ENCODE results near the gene PANK4. TPM values are rescaled to one million over a fixed set of nuclear protein-coding genes. Genes with fewer than 3 reads are reported as not detected.
A peak's percentile ranks its signal among the peaks of the same experiment; 100 is the strongest.

PANK4 gene
- total RNA-seq (2022): 24.4 and 24.7 TPM in 2 replicates
- percentile 53 among the genes with signal in this experiment for Bru-seq, nascent RNA
- BruChase-seq, experiment 1, labeled RNA remaining after a 6-hour chase: percentile 55 among the genes with signal in this experiment
- percentile 61 among the genes with signal in this experiment for BruChase-seq, experiment 2, labeled RNA remaining after a 2-hour chase
- long read RNA-seq, transcript PANK4-201 (19 exons, 2,677 nt): major isoform, 23 of 37 reads
- long read RNA-seq, partial matches to known transcripts: 2 of 37 reads
- long read RNA-seq, other reads (novel, unspliced or antisense): 12 of 37 reads

DNA sequence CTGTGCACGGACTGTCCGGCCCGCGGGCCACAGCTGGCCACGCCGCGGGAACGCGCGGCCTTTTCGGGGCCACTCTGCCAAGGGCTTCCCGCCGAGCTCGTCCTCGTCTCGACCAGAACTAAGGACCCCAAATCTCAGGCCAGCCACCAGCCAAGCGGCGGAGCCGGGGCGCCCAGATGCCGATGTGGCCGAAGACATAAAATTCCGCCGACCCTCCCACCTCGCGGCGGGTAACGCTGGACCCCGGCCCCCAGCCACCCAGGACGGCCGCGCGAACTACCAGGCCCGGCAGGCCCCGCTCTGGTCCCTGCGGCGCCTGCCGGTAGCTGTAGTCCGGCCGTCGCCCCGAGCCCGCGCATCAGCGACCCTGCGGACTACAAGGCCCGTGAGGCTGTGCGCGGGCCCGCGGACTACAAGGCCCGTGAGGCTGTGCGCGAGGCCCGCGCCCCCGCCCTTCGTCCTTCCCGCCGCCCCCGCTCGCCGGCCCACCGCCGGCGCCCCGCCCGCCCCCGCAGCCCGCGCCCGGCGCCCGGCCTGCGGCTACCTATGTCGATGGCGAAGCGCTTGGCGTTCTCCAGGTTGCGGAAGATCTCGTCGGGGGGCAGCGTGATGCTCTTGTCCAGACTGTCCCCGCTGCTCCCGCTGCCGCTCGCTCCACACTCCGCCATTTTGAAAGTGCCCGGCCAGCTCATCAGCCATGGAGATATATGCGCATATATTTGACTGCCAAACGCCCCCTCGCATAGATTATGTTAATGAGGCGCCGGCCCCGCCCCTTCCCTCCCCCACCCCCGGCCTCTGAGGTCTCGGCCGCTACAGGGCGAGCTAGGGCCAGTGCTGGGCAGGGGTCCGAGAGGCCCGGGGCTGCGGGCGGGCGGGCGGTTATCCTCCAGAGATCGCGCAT, at the start of gene PANK4:
TSS of gene PANK4 (minus strand) at position 677 of the 904 bp plus-strand sequence. CDS start at position 668, 9 bp downstream.
- Mint-ChIP-seq H3K27me3 (ENCODE audit: unreplicated experiment) (peaks cover 8% of the 10 kb centered on the region), H3K36me3 (ENCODE audit: insufficient read depth, unreplicated experiment) (peaks cover 26% of the 10 kb centered on the region), H3K4me3 (ENCODE audit: low read depth, unreplicated experiment) (peak within 1 kb of the TSS; percentile 75), H3K4me1 (ENCODE audit: low read depth, unreplicated experiment) (no peaks in the 10 kb centered on the region), H3K27ac (ENCODE audit: unreplicated experiment) (no peak within 1 kb of the TSS), H3K9me3 (ENCODE audit: low read depth, unreplicated experiment) (no peaks in the 10 kb centered on the region)
- no TSS peak for BruUV-seq (replicated peaks)
- peak; percentile 87 for DNase-seq
- CTCF ChIA-PET: interaction anchor here (0.6 to 1.4 kb wide), 10 partner anchors 9 to 498 kb away, joined by 3 to 10 read pairs (median 5); partner anchors contain the start of genes FAAP20, MORN1 and RER1
- intact Hi-C loops (cut with micrococcal nuclease; ENCODE audit: unreplicated experiment): no loop called here
- TF ChIP-seq, protein P1, sequence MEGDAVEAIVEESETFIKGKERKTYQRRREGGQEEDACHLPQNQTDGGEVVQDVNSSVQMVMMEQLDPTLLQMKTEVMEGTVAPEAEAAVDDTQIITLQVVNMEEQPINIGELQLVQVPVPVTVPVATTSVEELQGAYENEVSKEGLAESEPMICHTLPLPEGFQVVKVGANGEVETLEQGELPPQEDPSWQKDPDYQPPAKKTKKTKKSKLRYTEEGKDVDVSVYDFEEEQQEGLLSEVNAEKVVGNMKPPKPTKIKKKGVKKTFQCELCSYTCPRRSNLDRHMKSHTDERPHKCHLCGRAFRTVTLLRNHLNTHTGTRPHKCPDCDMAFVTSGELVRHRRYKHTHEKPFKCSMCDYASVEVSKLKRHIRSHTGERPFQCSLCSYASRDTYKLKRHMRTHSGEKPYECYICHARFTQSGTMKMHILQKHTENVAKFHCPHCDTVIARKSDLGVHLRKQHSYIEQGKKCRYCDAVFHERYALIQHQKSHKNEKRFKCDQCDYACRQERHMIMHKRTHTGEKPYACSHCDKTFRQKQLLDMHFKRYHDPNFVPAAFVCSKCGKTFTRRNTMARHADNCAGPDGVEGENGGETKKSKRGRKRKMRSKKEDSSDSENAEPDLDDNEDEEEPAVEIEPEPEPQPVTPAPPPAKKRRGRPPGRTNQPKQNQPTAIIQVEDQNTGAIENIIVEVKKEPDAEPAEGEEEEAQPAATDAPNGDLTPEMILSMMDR (IDR thresholded peaks at IDR 0.05; ENCODE audit: unreplicated experiment): no peak

DNA sequence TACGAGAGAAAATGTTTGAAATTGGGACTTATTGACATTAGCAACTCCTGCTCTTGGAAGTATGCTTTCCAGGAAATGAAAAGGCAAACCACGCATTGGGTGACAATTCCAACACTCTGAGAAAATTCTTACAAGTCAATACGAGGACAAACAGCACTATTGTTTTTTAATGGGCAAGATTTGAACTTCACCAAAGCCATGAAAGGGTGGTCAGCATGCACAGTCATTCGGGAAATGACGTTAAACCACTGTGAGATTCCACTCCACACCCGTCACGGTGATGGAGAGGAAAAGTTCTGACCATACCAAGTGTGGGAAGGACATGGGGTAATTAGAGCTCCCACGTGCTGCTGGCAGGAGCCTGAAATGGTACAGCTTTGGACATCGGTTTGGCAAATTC, 48.0 kb upstream of the PANK4 start:
- Mint-ChIP-seq H3K27ac (ENCODE audit: unreplicated experiment) (peak overlapping the region; percentile 2), H3K36me3 (ENCODE audit: insufficient read depth, unreplicated experiment) (peaks cover 23% of the 10 kb centered on the region), H3K9me3 (ENCODE audit: low read depth, unreplicated experiment) (peaks cover 8% of the 10 kb centered on the region), H3K4me3 (ENCODE audit: low read depth, unreplicated experiment) (no peak overlapping the region), H3K27me3 (ENCODE audit: unreplicated experiment) (no peaks in the 10 kb centered on the region), H3K4me1 (ENCODE audit: low read depth, unreplicated experiment) (peaks cover 10% of the 10 kb centered on the region)
- BruUV-seq (replicated peaks): no TSS peak
- intact Hi-C loops (cut with micrococcal nuclease; ENCODE audit: unreplicated experiment): no loop called here
- TF ChIP-seq, protein P1 (IDR thresholded peaks at IDR 0.05; ENCODE audit: unreplicated experiment): no peak
- CTCF ChIA-PET: interaction anchor here (1.2 kb wide), 1 partner anchor 18 kb away, joined by 5 read pairs; the partner anchor contains the start of gene TNFRSF14
- no peak for DNase-seq

DNA sequence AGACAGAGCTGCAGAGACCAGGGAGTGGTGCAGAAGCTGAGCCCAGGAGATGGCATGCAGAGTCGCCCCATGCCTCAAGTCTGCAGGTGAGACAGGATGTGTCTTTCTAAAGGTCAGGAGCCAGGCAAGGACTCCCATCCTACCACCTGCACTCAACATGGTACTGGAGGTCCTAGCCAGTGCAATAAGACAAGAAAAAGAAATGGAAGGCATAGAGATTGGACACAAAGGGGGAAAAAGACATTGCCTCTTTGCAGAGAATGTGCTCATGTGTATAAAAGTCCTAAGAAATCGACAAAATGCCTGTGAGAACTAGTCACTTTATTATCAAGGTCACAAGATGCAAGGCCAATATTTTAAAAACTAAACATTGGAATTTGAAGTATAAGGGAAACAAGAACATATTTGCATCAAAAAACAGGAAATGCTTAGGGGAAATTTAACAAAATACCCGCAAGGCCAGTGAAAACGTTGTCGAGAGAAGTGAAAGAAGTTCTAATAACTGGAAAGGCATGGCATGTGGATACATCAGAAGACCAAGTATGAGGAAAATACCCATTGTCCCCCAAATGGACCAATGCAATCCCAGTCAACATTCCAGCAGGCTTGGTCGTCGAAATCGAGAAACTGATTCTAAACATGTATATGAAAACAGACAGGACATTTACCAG, 47.0 kb upstream of the PANK4 start:
- CTCF ChIA-PET: no interaction called here
- intact Hi-C loops (cut with micrococcal nuclease; ENCODE audit: unreplicated experiment): no loop called here
- TF ChIP-seq, protein P1 (IDR thresholded peaks at IDR 0.05; ENCODE audit: unreplicated experiment): no peak
- Mint-ChIP-seq H3K27me3 (ENCODE audit: unreplicated experiment) (no peaks in the 10 kb centered on the region), H3K36me3 (ENCODE audit: insufficient read depth, unreplicated experiment) (peaks cover 22% of the 10 kb centered on the region), H3K27ac (ENCODE audit: unreplicated experiment) (peak overlapping the region; percentile 58), H3K4me3 (ENCODE audit: low read depth, unreplicated experiment) (no peak overlapping the region), H3K9me3 (ENCODE audit: low read depth, unreplicated experiment) (peaks cover 8% of the 10 kb centered on the region), H3K4me1 (ENCODE audit: low read depth, unreplicated experiment) (peaks cover 1% of the 10 kb centered on the region)
- BruUV-seq (replicated peaks): no TSS peak
- DNase-seq: no peak

DNA sequence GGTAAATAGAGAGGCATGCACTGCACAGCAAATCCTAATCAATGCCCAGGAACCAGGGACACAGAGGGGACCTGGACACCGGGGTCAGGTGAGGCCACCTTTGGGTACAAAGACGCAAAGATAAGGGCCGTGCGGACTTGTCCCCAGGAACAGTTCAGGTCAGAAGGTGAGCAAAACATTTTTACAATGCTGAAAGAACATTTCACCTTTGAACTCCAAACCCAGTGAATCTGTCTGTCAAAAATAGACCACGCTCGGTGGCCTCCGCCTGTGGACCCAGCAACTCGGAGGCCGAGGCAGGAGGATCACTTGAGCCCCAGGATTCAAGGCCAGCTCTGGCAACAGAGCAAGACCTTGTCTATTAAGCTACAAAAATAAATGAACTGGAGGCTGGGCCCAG, 45.0 kb upstream of the PANK4 start:
- BruUV-seq (replicated peaks): no TSS peak
- peaks cover 8% of the 10 kb centered on the region for H3K9me3 Mint-ChIP-seq (ENCODE audit: low read depth, unreplicated experiment)
- no peak overlapping the region for H3K4me3 Mint-ChIP-seq (ENCODE audit: low read depth, unreplicated experiment)
- peaks cover 18% of the 10 kb centered on the region for H3K36me3 Mint-ChIP-seq (ENCODE audit: insufficient read depth, unreplicated experiment)
- no peaks in the 10 kb centered on the region for H3K27me3 Mint-ChIP-seq (ENCODE audit: unreplicated experiment)
- intact Hi-C loops (cut with micrococcal nuclease; ENCODE audit: unreplicated experiment): no loop called here
- DNase-seq: no peak
- TF ChIP-seq, protein P1 (IDR thresholded peaks at IDR 0.05; ENCODE audit: unreplicated experiment): no peak
- CTCF ChIA-PET: interaction anchor here (0.6 kb wide), 1 partner anchor 33 kb away, joined by 3 read pairs; no protein-coding TSS in a partner anchor
- peaks cover 1% of the 10 kb centered on the region for H3K4me1 Mint-ChIP-seq (ENCODE audit: low read depth, unreplicated experiment)
- H3K27ac Mint-ChIP-seq (ENCODE audit: unreplicated experiment): no peak overlapping the region
